SK-N-SH treated with all-trans-retinoic acid at 6 μM for 48 hours (cell line): ENCODE results near the gene CCN6.

Source experiments
- ATAC-seq: fragments of 200-7000 bp; cut with Tn5 transposase; 3 replicates; pipeline ENCODE4 v1.9.1; 2020; ENCODE audit warnings: mild to moderate bottlenecking, moderate library complexity
- ARNTL ChIP-seq: fragments of 450-650 bp; formaldehyde crosslinking; IDR thresholded peaks from 2 replicates; pipeline ENCODE4 v1.5.0; 2020; ENCODE audit warnings: low read depth, mild to moderate bottlenecking, moderate library complexity, borderline replicate concordance
- BACH2 ChIP-seq: fragments of 250-450 bp; sonication (Bioruptor Pico); IDR thresholded peaks from 2 replicates; pipeline ENCODE4 v1.9.0; 2021; ENCODE audit warnings: mild to moderate bottlenecking, borderline replicate concordance
- CSDC2 ChIP-seq: fragments of 250-450 bp; sonication (Bioruptor Pico); IDR thresholded peaks from 2 replicates; pipeline ENCODE4 v1.5.0; 2020; ENCODE audit warnings: mild to moderate bottlenecking, moderate library complexity
- ESRRG ChIP-seq: fragments of 250-450 bp; sonication (Bioruptor Pico); IDR thresholded peaks from 2 replicates; pipeline ENCODE4 v1.6.1; 2021; ENCODE audit warnings: mild to moderate bottlenecking
- GLIS3 ChIP-seq: fragments of 250-450 bp; sonication (Bioruptor Pico); IDR thresholded peaks from 2 replicates; pipeline ENCODE4 v1.5.0; 2020; ENCODE audit warnings: mild to moderate bottlenecking, moderate library complexity
- ISL1 ChIP-seq: fragments of 250-450 bp; sonication (Bioruptor Pico); IDR thresholded peaks from 2 replicates; pipeline ENCODE4 v2.1.2; 2022; ENCODE audit warnings: mild to moderate bottlenecking, moderate library complexity
- RARB ChIP-seq: fragments of 250-450 bp; sonication (Bioruptor Pico); IDR thresholded peaks from 2 replicates; pipeline ENCODE4 v1.8.0; 2021; ENCODE audit warnings: mild to moderate bottlenecking, moderate library complexity
- SNAI2 ChIP-seq: fragments of 250-450 bp; sonication (Bioruptor Pico); IDR thresholded peaks from 2 replicates; pipeline ENCODE4 v1.5.0; 2020; ENCODE audit warnings: mild to moderate bottlenecking, moderate library complexity
- TCF4 ChIP-seq: fragments of 250-450 bp; sonication (Bioruptor Pico); IDR thresholded peaks from 2 replicates; pipeline ENCODE4 v1.8.0; 2021; ENCODE audit warnings: mild to moderate bottlenecking, moderate library complexity, borderline replicate concordance
- TOX ChIP-seq: fragments of 250-450 bp; sonication (Bioruptor Pico); IDR thresholded peaks from 2 replicates; pipeline ENCODE4 v1.8.0; 2021; ENCODE audit warnings: mild to moderate bottlenecking, moderate library complexity, borderline replicate concordance
- ZC3H10 ChIP-seq: fragments of 250-450 bp; sonication (Bioruptor Pico); IDR thresholded peaks from 2 replicates; pipeline ENCODE4 v1.5.1; 2021; ENCODE audit warnings: mild to moderate bottlenecking, moderate library complexity
- ZFP3 ChIP-seq: fragments of 250-450 bp; sonication (Bioruptor Pico); IDR thresholded peaks from 2 replicates; pipeline ENCODE4 v1.5.0; 2020; ENCODE audit warnings: mild to moderate bottlenecking, moderate library complexity
- ZNF70 ChIP-seq: fragments of 450-650 bp; formaldehyde crosslinking; IDR thresholded peaks from 2 replicates; pipeline ENCODE4 v1.5.0; 2020; ENCODE audit warnings: mild to moderate bottlenecking, moderate library complexity
- TF ChIP-seq, protein P1 (sequence below): fragments of 250-450 bp; sonication (Bioruptor Pico); IDR thresholded peaks from 2 replicates; pipeline ENCODE4 v1.8.0; 2021; ENCODE audit warnings: low read depth, mild to moderate bottlenecking, moderate library complexity, borderline replicate concordance
- TF ChIP-seq, protein P2 (sequence below): fragments of 250-450 bp; sonication (Bioruptor Pico); IDR thresholded peaks from 2 replicates; pipeline ENCODE4 v1.5.0; 2020; ENCODE audit warnings: mild to moderate bottlenecking, moderate library complexity
- TF ChIP-seq, protein P3 (sequence below): fragments of 250-450 bp; sonication (Bioruptor Pico); IDR thresholded peaks from 2 replicates; pipeline ENCODE4 v1.8.0; 2020; ENCODE audit warnings: mild to moderate bottlenecking, moderate library complexity, borderline replicate concordance
- TF ChIP-seq, protein P4 (sequence below): fragments of 250-450 bp; sonication (Bioruptor Pico); IDR thresholded peaks from 2 replicates; pipeline ENCODE4 v1.5.1; 2020; ENCODE audit warnings: low read depth, mild to moderate bottlenecking, moderate library complexity

Gene CCN6

DNA sequence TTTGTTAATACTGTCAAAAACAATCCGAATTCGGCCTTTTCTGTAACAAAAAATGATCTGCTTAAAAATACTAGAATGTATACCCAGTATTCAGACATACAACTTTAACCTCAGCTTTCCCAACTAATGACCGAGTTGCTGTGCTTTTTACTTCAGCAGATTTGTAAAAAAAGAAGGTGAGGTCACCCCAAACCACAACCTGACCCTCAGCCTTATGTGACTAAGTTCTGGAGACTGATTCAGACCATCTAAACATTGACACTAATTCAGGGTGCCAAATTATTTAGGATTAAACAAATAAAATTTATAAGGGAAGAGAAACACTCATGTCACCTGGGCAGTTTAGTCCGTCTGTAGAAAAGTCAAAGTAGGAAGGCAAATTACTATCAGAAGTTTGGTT lies 7.7 kb downstream of the CCN6 start:
- ATAC-seq: no peak
- TF ChIP-seq TOX: no peak
- TF ChIP-seq CSDC2 (CRISPR knock-in tag): no peak
- TF ChIP-seq, protein P1, sequence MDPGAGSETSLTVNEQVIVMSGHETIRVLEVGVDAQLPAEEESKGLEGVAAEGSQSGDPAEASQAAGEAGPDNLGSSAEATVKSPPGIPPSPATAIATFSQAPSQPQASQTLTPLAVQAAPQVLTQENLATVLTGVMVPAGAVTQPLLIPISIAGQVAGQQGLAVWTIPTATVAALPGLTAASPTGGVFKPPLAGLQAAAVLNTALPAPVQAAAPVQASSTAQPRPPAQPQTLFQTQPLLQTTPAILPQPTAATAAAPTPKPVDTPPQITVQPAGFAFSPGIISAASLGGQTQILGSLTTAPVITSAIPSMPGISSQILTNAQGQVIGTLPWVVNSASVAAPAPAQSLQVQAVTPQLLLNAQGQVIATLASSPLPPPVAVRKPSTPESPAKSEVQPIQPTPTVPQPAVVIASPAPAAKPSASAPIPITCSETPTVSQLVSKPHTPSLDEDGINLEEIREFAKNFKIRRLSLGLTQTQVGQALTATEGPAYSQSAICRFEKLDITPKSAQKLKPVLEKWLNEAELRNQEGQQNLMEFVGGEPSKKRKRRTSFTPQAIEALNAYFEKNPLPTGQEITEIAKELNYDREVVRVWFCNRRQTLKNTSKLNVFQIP: no peak
- no peak for TF ChIP-seq ZC3H10 (CRISPR knock-in tag)
- no peak for TF ChIP-seq GLIS3
- no peak for TF ChIP-seq ISL1 (CRISPR knock-in tag)
- TF ChIP-seq ESRRG (CRISPR knock-in tag): no peak
- no peak for TF ChIP-seq RARB (CRISPR knock-in tag)
- no peak for TF ChIP-seq SNAI2 (CRISPR knock-in tag)
- TF ChIP-seq ZFP3 (CRISPR knock-in tag): no peak
- TF ChIP-seq BACH2 (CRISPR knock-in tag): no peak
- TF ChIP-seq, protein P2, sequence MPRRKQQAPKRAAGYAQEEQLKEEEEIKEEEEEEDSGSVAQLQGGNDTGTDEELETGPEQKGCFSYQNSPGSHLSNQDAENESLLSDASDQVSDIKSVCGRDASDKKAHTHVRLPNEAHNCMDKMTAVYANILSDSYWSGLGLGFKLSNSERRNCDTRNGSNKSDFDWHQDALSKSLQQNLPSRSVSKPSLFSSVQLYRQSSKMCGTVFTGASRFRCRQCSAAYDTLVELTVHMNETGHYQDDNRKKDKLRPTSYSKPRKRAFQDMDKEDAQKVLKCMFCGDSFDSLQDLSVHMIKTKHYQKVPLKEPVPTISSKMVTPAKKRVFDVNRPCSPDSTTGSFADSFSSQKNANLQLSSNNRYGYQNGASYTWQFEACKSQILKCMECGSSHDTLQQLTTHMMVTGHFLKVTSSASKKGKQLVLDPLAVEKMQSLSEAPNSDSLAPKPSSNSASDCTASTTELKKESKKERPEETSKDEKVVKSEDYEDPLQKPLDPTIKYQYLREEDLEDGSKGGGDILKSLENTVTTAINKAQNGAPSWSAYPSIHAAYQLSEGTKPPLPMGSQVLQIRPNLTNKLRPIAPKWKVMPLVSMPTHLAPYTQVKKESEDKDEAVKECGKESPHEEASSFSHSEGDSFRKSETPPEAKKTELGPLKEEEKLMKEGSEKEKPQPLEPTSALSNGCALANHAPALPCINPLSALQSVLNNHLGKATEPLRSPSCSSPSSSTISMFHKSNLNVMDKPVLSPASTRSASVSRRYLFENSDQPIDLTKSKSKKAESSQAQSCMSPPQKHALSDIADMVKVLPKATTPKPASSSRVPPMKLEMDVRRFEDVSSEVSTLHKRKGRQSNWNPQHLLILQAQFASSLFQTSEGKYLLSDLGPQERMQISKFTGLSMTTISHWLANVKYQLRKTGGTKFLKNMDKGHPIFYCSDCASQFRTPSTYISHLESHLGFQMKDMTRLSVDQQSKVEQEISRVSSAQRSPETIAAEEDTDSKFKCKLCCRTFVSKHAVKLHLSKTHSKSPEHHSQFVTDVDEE (CRISPR knock-in tag): no peak
- no peak for TF ChIP-seq ARNTL (CRISPR knock-in tag)
- TF ChIP-seq, protein P3, sequence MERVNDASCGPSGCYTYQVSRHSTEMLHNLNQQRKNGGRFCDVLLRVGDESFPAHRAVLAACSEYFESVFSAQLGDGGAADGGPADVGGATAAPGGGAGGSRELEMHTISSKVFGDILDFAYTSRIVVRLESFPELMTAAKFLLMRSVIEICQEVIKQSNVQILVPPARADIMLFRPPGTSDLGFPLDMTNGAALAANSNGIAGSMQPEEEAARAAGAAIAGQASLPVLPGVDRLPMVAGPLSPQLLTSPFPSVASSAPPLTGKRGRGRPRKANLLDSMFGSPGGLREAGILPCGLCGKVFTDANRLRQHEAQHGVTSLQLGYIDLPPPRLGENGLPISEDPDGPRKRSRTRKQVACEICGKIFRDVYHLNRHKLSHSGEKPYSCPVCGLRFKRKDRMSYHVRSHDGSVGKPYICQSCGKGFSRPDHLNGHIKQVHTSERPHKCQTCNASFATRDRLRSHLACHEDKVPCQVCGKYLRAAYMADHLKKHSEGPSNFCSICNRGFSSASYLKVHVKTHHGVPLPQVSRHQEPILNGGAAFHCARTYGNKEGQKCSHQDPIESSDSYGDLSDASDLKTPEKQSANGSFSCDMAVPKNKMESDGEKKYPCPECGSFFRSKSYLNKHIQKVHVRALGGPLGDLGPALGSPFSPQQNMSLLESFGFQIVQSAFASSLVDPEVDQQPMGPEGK (CRISPR knock-in tag): no peak
- no peak for TF ChIP-seq TCF4

DNA sequence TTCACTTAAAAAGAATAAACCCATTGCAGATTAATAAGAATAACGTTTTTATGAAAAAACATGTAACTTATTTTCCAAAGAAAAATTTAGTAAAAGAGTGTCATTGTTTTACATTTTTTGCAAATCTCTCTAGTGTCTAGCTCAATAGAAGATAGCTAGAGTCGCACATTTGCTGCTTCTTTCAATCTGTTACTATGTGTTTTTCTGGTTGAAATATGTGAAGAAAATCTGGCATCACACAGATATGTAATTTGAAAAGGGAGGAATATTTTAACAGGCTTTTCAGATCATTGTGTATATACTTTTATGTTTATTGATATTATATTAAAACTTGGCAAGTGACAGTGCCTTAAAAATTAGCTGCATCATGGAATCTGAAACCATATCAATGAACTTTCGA lies 9.1 kb downstream of the CCN6 start:
- TF ChIP-seq, protein P1: no peak
- TF ChIP-seq ARNTL (CRISPR knock-in tag): no peak
- TF ChIP-seq RARB (CRISPR knock-in tag): no peak
- no peak for TF ChIP-seq CSDC2 (CRISPR knock-in tag)
- no peak for TF ChIP-seq ZC3H10 (CRISPR knock-in tag)
- no peak for TF ChIP-seq GLIS3
- TF ChIP-seq, protein P2 (CRISPR knock-in tag): no peak
- no peak for TF ChIP-seq BACH2 (CRISPR knock-in tag)
- TF ChIP-seq, all 23 proteins: peak for 0

DNA sequence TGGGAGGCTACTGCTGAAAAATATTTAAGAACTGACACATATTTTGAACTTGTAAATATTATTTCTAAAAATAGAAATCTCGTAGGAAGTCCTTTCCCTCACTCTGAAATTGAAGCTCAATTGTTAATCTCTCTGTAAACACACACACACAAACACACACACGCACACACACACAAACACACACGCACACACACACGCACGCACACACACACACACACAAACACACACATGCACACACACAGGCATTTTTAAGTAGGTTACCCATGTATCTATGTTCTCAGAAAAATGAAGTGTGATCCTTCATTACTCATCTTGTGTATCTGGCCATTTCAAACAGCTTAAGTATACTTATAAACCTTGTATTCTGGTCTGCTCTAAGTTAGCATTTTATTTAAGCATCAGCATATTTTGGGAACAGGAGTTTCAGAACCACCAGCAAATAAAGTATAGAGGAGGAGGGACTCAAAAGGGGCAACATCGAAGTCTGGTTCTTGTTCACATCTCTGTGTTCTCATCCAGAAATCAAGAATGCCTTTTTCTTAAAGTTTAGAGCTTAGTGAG lies 11.6 kb downstream of the CCN6 start:
- TF ChIP-seq ESRRG (CRISPR knock-in tag) (no peak), SNAI2 (CRISPR knock-in tag) (no peak), ZNF70 (CRISPR knock-in tag) (no peak)
- TF ChIP-seq, protein P3 (CRISPR knock-in tag): no peak
- TF ChIP-seq, protein P4, sequence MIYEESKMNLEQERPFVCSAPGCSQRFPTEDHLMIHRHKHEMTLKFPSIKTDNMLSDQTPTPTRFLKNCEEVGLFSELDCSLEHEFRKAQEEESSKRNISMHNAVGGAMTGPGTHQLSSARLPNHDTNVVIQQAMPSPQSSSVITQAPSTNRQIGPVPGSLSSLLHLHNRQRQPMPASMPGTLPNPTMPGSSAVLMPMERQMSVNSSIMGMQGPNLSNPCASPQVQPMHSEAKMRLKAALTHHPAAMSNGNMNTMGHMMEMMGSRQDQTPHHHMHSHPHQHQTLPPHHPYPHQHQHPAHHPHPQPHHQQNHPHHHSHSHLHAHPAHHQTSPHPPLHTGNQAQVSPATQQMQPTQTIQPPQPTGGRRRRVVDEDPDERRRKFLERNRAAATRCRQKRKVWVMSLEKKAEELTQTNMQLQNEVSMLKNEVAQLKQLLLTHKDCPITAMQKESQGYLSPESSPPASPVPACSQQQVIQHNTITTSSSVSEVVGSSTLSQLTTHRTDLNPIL (CRISPR knock-in tag): no peak
- TF ChIP-seq, all 23 proteins: peak for 0
- ATAC-seq: no peak

More for the DNA sequence above, 9.1 kb downstream of the CCN6 start:
- no peak for ATAC-seq
